Measurements from ENCODE around the gene LHX3.
A peak's percentile ranks its signal among the peaks of the same experiment; 100 is the strongest.
"Not testable (repeated sequence)": the region's sequence is repeated elsewhere in the genome, so short reads cannot be mapped to it uniquely, and the experiment has no call there.

Gene LHX3

DNA sequence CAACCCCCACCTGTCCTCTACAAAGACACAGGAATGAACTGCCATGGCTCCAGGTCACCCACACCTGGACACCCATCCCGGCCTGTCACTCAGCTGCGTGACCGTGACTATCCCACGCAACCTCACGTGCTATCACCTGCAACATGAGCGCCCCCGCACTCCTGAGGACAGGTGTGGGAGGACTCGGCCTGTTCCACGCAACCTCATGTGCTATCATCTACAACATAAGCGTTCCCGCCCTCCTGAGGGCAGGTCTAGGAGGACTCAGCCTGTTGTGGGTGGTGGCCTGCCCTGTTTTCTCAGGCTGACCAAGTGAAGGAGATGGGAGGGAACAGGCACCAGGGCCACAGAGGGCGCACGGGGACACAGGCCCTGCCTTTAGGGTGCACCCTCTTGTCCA lies 36.6 kb upstream of the LHX3 start:
- DNase-seq: no peak

- DNase-seq: no peak
Measured at GRCh38 chr9:136240941-136241340, 36.0 kb upstream of the LHX3 start.

- no peak for DNase-seq
Measured at GRCh38 chr9:136239983-136240330, 35.0 kb upstream of the LHX3 start.

GRCh38 chr9:136239135-136239982 lies 34.4 kb upstream of the LHX3 start:
- no peak for DNase-seq

DNA sequence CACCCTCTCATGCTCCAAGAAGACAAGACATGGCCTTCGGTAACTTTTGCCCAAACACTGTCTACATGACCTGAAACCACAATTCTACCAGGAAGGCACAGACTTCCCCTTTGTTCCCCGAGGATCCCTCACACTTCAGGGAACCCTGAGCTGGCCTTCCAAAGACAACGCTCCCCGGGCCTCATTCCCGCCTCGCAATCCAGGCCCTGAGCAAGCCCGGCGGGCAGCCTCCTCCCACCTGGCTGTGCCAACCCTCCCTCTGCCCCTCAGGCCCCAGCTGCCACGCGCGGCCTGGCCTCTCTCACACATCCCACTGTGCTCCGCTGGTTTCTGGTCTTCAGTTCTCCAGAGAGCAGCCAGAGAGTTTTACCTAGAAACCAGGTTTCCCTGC lies 33.4 kb upstream of the LHX3 start:
- no peak for DNase-seq

DNA sequence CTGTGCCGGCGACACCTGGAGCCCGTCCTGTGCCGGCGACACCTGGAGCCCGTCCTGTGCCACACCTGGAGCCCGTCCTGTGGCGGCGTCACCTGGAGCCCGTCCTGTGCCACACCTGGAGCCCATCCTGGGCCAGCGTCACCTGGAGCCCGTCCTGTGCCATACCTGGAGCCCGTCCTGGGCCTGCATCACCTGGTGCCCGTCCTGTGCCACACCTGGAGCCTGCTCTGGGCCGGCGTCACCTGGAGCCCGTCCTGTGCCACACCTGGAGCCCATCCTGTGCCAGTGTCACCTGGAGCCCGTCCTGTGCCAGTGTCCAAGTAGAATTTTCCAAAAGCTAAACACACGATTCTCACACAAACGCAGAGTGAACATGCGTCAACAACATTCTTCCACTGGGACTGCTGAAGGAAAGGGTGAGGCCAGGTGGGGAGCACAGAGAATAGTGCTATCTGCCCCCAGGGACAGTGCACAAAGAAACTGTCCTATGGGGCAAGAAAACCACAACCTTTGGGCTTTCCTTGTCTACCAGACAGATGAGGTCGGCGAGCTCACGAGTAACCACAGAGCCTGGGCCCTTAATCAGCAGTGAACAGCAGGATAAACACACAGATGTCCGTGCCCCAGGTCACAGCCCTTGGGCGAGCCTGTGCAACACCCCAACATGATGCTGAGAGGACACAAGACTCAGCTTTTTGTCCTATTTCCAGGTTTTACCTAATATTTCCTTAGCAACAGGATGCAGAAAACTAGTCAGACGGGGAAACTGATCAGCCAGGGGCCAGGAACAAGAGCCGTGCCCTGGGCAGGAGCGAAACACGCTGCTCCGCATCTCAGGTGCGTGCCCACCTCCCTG lies 32.8 kb upstream of the LHX3 start:
- no peak for DNase-seq

DNA sequence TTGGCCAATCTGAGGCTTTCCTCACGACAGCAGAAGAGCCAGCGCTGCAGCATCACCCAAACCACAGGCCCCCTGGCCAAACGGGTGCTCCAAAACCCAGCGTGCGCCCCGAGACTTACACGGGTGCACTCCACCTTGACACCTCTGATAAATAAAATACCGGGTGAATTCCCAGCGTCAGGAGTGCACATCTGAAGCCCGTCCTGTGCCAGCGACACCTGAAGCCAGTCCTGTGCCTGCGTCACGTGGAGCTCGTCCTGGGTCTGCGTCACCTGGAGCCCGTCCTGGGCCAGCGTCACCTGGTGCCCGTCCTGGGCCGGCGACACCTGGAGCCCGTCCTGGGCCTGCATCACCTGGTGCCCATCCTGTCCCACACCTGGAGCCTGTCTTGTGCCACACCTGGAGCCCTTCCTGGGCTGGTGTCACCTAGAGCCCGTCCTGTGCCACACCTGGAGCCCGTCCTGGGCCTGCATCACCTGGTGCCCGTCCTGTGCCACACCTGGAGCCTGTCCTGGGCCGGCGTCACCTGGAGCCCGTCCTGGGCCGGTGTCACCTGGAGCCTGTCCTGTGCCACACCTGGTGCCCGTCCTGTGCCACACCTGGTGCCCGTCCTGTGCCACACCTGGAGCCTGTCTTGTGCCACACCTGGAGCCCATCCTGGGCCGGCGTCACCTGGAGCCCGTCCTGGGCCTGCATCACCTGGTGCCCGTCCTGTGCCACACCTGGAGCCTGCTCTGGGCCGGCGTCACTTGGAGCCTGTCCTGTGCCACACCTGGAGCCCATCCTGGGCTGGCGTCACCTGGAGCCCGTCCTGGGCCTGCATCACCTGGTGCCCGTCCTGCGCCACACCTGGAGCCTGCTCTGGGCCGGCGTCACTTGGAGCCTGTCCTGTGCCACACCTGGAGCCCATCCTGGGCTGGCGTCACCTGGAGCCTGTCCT lies 31.8 kb upstream of the LHX3 start:
- not testable (repeated sequence) for DNase-seq

GRCh38 chr9:136235709-136236455 lies 31.0 kb upstream of the LHX3 start:
- no peak for DNase-seq

- DNase-seq: no peak
Measured at GRCh38 chr9:136235171-136235570, 30.2 kb upstream of the LHX3 start.

GRCh38 chr9:136234597-136234996 lies 29.7 kb upstream of the LHX3 start:
- no peak for DNase-seq

GRCh38 chr9:136233868-136234267 lies 28.9 kb upstream of the LHX3 start:
- DNase-seq: no peak

- DNase-seq: no peak
Measured at GRCh38 chr9:136233411-136233810, 28.5 kb upstream of the LHX3 start.

- DNase-seq: no peak
Measured at GRCh38 chr9:136232969-136233368, 28.0 kb upstream of the LHX3 start.

DNA sequence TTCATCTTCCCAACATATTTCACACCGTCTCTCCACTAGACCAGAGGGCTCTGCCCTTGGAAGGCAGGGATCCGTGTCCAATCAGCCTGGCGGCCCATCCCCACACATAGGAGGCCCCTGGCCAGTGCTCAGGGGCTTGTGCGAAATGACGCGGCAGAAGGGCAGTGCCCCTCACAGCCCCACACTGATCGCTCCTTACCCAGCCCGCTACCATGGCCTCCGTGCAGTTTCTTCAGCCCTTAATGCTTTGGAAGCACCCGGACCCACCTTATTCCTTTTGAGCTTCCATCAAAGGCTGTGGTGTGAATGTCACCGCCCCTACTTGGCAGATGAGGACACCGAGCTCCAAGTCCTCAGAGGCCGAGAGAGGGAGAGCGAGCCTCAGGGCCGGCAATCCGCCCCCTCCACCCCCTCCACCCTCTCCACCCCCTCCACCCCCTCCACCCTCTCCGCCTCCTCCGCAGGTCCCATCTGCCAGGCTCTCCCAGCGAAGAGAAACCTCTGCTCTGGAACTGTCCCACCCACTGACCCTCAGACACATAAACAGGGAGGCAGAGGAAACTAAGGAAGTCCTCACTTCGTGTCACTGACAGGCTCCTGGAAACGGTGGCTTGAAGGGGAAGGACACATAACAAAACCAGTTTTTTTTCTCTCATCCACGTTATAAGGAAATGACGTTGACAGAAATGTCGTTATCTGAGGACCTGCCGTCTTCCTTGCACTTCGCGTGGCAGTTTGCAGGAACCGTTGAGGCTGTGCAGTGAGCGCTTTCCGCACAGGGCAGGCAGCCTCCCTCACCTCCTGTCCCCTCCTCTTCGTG lies 26.8 kb upstream of the LHX3 start:
- DNase-seq: no peak

DNA sequence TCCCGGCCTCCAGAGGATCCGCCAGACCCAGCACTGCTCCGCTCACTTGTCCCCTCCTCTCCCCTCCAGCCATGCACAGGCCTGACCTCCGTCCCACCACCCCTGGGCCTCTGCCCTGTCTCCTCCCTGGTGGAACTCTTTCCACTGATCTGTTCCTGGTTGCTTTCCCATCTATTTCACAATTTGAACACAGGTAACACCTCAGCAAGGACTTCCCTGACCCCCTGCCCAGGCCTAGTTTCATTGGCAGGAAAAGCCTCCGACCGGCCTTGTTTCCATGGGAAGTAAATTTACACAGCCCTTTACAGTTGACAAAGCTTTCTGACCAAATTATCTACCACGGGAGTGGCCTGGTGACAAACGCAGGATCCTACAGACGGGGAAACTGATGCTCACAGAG lies 25.8 kb upstream of the LHX3 start:
- no peak for DNase-seq

DNA sequence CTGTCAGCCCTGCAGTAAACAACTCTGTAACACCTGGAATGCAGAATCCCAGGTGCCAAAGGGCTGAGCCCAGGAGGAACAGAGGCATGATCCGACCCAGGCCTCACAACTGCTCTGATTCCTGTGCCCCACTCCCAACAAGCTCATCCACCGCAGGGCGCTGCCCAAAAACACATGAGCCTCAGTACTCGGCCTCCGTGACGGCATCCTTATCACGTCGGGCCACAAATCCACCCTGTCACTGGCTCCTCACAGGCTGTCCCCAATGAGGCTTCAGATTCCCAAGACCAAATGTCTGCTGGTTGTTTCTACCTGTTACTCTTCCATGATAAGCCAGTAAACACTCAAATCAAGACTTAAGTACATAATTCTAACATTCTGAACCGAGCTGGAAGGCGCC lies 25.4 kb upstream of the LHX3 start:
- no peak for DNase-seq

GRCh38 chr9:136229096-136230065 lies 24.5 kb upstream of the LHX3 start:
- DNase-seq: no peak

- DNase-seq: peak; percentile 65
Measured at GRCh38 chr9:136228107-136228875, 23.4 kb upstream of the LHX3 start.

All from fibroblast of skin of scalp (primary cell).